HepG2 (cell line): Measurements from ENCODE around the gene RRP12. TPM values are rescaled to one million over a fixed set of nuclear protein-coding genes. Genes with fewer than 3 reads are reported as not detected.

Source experiments
- ARID4A ChIP-seq: sonication (generic); formaldehyde crosslinking; IDR thresholded peaks from 2 replicates; pipeline ENCODE4 v1.5.0; 2020; ENCODE audit warnings: mild to moderate bottlenecking, missing genetic modification reagents, borderline replicate concordance
- BCL6 ChIP-seq: IDR thresholded peaks from 2 replicates; pipeline ENCODE4 v1.6.1; 2016; ENCODE audit warnings: missing genetic modification reagents, missing compliant biosample characterization
- GABPB1 ChIP-seq: IDR thresholded peaks from 2 replicates; pipeline ENCODE4 v1.6.1; 2016; ENCODE audit warnings: mild to moderate bottlenecking, missing genetic modification reagents, moderate library complexity, missing compliant biosample characterization
- HMGXB3 ChIP-seq: sonication (generic); formaldehyde crosslinking; IDR thresholded peaks from 2 replicates; pipeline ENCODE4 v1.4.0; 2020; ENCODE audit warnings: missing genetic modification reagents, borderline replicate concordance
- KLF6 ChIP-seq: IDR thresholded peaks from 2 replicates; pipeline ENCODE4 v1.8.0; 2016; ENCODE audit warnings: missing biosample characterization, missing genetic modification reagents
- NCOA5 ChIP-seq: sonication (generic); formaldehyde crosslinking; IDR thresholded peaks from 2 replicates; pipeline ENCODE4 v1.4.0; 2020; ENCODE audit warnings: missing genetic modification reagents
- POLR2G ChIP-seq: fragments of 200-400 bp; formaldehyde crosslinking; IDR thresholded peaks from 2 replicates; pipeline ENCODE4 v1.6.1; 2018; ENCODE audit warnings: mild to moderate bottlenecking, low read depth, low read length, moderate library complexity
- SIN3A ChIP-seq: IDR thresholded peaks from 2 replicates; pipeline ENCODE4 v1.6.1; 2011; ENCODE audit warnings: low read depth, mild to moderate bottlenecking, control low read depth, low read length, borderline replicate concordance
- ZBTB8A ChIP-seq: sonication (generic); formaldehyde crosslinking; IDR thresholded peaks from 2 replicates; pipeline ENCODE4 v1.4.0; 2020; ENCODE audit warnings: mild to moderate bottlenecking, low read depth, missing genetic modification reagents, borderline replicate concordance
- ZNF326 ChIP-seq: sonication (generic); formaldehyde crosslinking; IDR thresholded peaks from 2 replicates; pipeline ENCODE4 v1.4.0; 2020; ENCODE audit warnings: missing genetic modification reagents, borderline replicate concordance
- ZSCAN22 ChIP-seq: sonication (generic); formaldehyde crosslinking; IDR thresholded peaks from 2 replicates; pipeline ENCODE4 v1.4.0; 2020; ENCODE audit warnings: mild to moderate bottlenecking, missing genetic modification reagents
- polyA plus RNA-seq, 8 experiments: library from polyadenylated mRNA; depleted of rRNA in 3 of 8; stranded (reverse) in 7 of 8; unstranded in 1 of 8; fragments of >200 nt; fragmentation: Illumina TruSeq in 4 of 8; extraction: Trizol in 4 of 8; gene quantifications; 2 replicates each; pipeline versions ENCODE4 v1.2.1 to v1.2.3, GENCODE V29; 2011 to 2016; ENCODE audit warnings: low read depth in 4 of 8, missing spikeins in 1 of 8, mixed read lengths in 1 of 8; ENCODE audit not compliant: insufficient read depth in 1 of 8
- small RNA-seq, 3 experiments: library from RNA; depleted of rRNA; stranded (forward); fragments of <200 nt; gene quantifications; one replicate each; pipeline ENCODE3, GENCODE V24; 2012; ENCODE audit warnings: low read depth in 2 of 3, low replicate concordance in 1 of 3; ENCODE audit not compliant: insufficient read length in 3 of 3, insufficient read depth in 2 of 3
- total RNA-seq, 5 experiments: library from RNA; depleted of rRNA; stranded (reverse); fragments of >200 nt; fragmentation: Illumina TruSeq; extraction: Trizol; gene quantifications; 2 replicates each; pipeline ENCODE4 v1.2.3, GENCODE V29; 2016; ENCODE audit warnings: low read depth in 1 of 5

Gene RRP12
- total and polyA plus RNA-seq, 2 of the 13 experiments (the other 11 are each of a cell fraction or from before 2014, with no cell fraction given), result 13.2 to 39.4 TPM

- TF ChIP-seq HMGXB3 (CRISPR knock-in tag), result no peak
- TF ChIP-seq ZSCAN22 (CRISPR knock-in tag), result no peak
- TF ChIP-seq ARID4A (CRISPR knock-in tag), result no peak
- no peak for TF ChIP-seq ZBTB8A (CRISPR knock-in tag)
- TF ChIP-seq NCOA5, result no peak
- TF ChIP-seq ZNF326 (CRISPR knock-in tag), result no peak
- no peak for TF ChIP-seq GABPB1 (CRISPR knock-in tag)
- TF ChIP-seq POLR2G, result no peak
- TF ChIP-seq SIN3A, result no peak
- TF ChIP-seq KLF6 (CRISPR knock-in tag), result no peak
- TF ChIP-seq BCL6 (CRISPR knock-in tag), result no peak
These were observed 93.7 kb downstream of the RRP12 start (continued) for GRCh38 chr10:97307441-97307840.

Small RNA genes within 50 kb of the gene (small RNA-seq; reads per million reads assigned to genes)
- 0 reads per million in 3 experiments for gene RF00019

Other genes with a start within 250 kb of the RRP12 start
- gene SLIT1, start 215.4 kb downstream of the RRP12 start, total RNA-seq (2016; rRNA removed; fragmentation: Illumina TruSeq; extraction: Trizol), result 0.07 and 0.33 TPM in 2 replicates
- 0.09 and 0.22 TPM in 2 replicates for gene SLIT1, start 215.4 kb downstream of the RRP12 start, polyA plus RNA-seq (2011; rRNA removed)
- gene ARHGAP19, start 108.7 kb downstream of the RRP12 start, total RNA-seq (2016; rRNA removed; fragmentation: Illumina TruSeq; extraction: Trizol), result 10.0 and 15.6 TPM in 2 replicates
- gene ARHGAP19, start 108.7 kb downstream of the RRP12 start, polyA plus RNA-seq (2011; rRNA removed), result 4.3 and 7.6 TPM in 2 replicates
- gene FRAT1, start 82.1 kb downstream of the RRP12 start, total RNA-seq (2016; rRNA removed; fragmentation: Illumina TruSeq; extraction: Trizol), result 1.3 and 2.3 TPM in 2 replicates
- gene FRAT1, start 82.1 kb downstream of the RRP12 start, polyA plus RNA-seq (2011; rRNA removed), result 1.7 TPM in 2 replicates
- 10.1 and 14.1 TPM in 2 replicates for gene FRAT2, start 66.6 kb downstream of the RRP12 start, total RNA-seq (2016; rRNA removed; fragmentation: Illumina TruSeq; extraction: Trizol)
- gene FRAT2, start 66.6 kb downstream of the RRP12 start, polyA plus RNA-seq (2011; rRNA removed), result 6.3 and 7.2 TPM in 2 replicates
- gene PGAM1, start 24.9 kb upstream of the RRP12 start, total RNA-seq (2016; rRNA removed; fragmentation: Illumina TruSeq; extraction: Trizol), result 354 and 442 TPM in 2 replicates
- 403 and 483 TPM in 2 replicates for gene PGAM1, start 24.9 kb upstream of the RRP12 start, polyA plus RNA-seq (2011; rRNA removed)
- 39.9 and 47.6 TPM in 2 replicates for gene EXOSC1, start 44.7 kb upstream of the RRP12 start, total RNA-seq (2016; rRNA removed; fragmentation: Illumina TruSeq; extraction: Trizol)
- 36.3 and 38.0 TPM in 2 replicates for gene EXOSC1, start 44.7 kb upstream of the RRP12 start, polyA plus RNA-seq (2011; rRNA removed)
- 30.2 and 41.8 TPM in 2 replicates for gene ZDHHC16, start 44.8 kb upstream of the RRP12 start, total RNA-seq (2016; rRNA removed; fragmentation: Illumina TruSeq; extraction: Trizol)
- gene ZDHHC16, start 44.8 kb upstream of the RRP12 start, polyA plus RNA-seq (2011; rRNA removed), result 40.8 and 49.4 TPM in 2 replicates
- gene MMS19, start 97.1 kb upstream of the RRP12 start, total RNA-seq (2016; rRNA removed; fragmentation: Illumina TruSeq; extraction: Trizol), result 76.4 and 95.9 TPM in 2 replicates
- 106 and 107 TPM in 2 replicates for gene MMS19, start 97.1 kb upstream of the RRP12 start, polyA plus RNA-seq (2011; rRNA removed)
- 5.8 and 7.9 TPM in 2 replicates for gene UBTD1, start 97.6 kb upstream of the RRP12 start, total RNA-seq (2016; rRNA removed; fragmentation: Illumina TruSeq; extraction: Trizol)
- 10.0 and 11.4 TPM in 2 replicates for gene UBTD1, start 97.6 kb upstream of the RRP12 start, polyA plus RNA-seq (2011; rRNA removed)
- not detected in 2 replicates for gene ANKRD2, start 171.4 kb upstream of the RRP12 start, total RNA-seq (2016; rRNA removed; fragmentation: Illumina TruSeq; extraction: Trizol)
- not detected in 2 replicates for gene ANKRD2, start 171.4 kb upstream of the RRP12 start, polyA plus RNA-seq (2011; rRNA removed)
- 18.8 and 19.5 TPM in 2 replicates for gene HOGA1, start 183.0 kb upstream of the RRP12 start, total RNA-seq (2016; rRNA removed; fragmentation: Illumina TruSeq; extraction: Trizol)
- 7.1 and 7.6 TPM in 2 replicates for gene HOGA1, start 183.0 kb upstream of the RRP12 start, polyA plus RNA-seq (2011; rRNA removed)
- 0.28 and 1.6 TPM in 2 replicates for gene C10orf62, start 188.4 kb upstream of the RRP12 start, total RNA-seq (2016; rRNA removed; fragmentation: Illumina TruSeq; extraction: Trizol)
- 0.61 and 0.74 TPM in 2 replicates for gene C10orf62, start 188.4 kb upstream of the RRP12 start, polyA plus RNA-seq (2011; rRNA removed)
- 3.4 and 4.2 TPM in 2 replicates for gene MORN4, start 232.2 kb upstream of the RRP12 start, total RNA-seq (2016; rRNA removed; fragmentation: Illumina TruSeq; extraction: Trizol)
- gene MORN4, start 232.2 kb upstream of the RRP12 start, polyA plus RNA-seq (2011; rRNA removed), result 9.1 and 10.8 TPM in 2 replicates
- gene PI4K2A, start 239.3 kb upstream of the RRP12 start, total RNA-seq (2016; rRNA removed; fragmentation: Illumina TruSeq; extraction: Trizol), result 14.3 and 16.6 TPM in 2 replicates
- 10.9 and 12.3 TPM in 2 replicates for gene PI4K2A, start 239.3 kb upstream of the RRP12 start, polyA plus RNA-seq (2011; rRNA removed)